GM20000 (cell line): ENCODE results near the gene SCUBE1.

Experiments
- DNase-seq: peaks from one replicate; pipeline ENCODE4 v3.0.0; 2012; ENCODE audit warnings: low spot score
- TF ChIP-seq, protein P1 (sequence below): IDR thresholded peaks from 2 replicates; pipeline ENCODE4 v1.5.1; 2012; ENCODE audit warnings: mild to moderate bottlenecking, control low read depth; ENCODE audit errors: extremely low read depth, missing control alignments

SCUBE1 gene

GRCh38 chr22:43202756-43203410 is 140.3 kb downstream of the SCUBE1 start:
- TF ChIP-seq, protein P1, sequence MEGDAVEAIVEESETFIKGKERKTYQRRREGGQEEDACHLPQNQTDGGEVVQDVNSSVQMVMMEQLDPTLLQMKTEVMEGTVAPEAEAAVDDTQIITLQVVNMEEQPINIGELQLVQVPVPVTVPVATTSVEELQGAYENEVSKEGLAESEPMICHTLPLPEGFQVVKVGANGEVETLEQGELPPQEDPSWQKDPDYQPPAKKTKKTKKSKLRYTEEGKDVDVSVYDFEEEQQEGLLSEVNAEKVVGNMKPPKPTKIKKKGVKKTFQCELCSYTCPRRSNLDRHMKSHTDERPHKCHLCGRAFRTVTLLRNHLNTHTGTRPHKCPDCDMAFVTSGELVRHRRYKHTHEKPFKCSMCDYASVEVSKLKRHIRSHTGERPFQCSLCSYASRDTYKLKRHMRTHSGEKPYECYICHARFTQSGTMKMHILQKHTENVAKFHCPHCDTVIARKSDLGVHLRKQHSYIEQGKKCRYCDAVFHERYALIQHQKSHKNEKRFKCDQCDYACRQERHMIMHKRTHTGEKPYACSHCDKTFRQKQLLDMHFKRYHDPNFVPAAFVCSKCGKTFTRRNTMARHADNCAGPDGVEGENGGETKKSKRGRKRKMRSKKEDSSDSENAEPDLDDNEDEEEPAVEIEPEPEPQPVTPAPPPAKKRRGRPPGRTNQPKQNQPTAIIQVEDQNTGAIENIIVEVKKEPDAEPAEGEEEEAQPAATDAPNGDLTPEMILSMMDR, result no peak
- DNase-seq, result no peak

DNA sequence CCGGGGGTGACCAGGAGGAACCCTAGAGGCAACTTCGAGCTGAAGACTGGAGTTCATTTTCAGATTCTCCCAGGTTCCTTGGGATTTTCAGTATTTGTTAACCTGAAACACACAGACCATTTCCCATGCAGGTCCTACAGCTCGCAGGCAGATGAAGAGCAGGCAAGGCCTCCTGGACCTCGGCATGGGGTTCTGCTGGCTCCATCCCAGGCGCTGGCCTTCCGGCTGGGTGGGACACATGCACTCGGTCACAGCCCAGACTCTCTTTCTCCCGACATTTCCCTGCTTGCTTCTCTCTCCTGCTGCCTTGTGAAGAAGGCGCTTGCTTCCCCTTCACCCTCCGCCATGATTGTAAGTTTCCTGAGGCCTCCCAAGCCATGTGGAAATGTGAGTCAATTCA is 140.8 kb downstream of the SCUBE1 start:
- no peak for DNase-seq
- TF ChIP-seq, protein P1, result no peak

DNA sequence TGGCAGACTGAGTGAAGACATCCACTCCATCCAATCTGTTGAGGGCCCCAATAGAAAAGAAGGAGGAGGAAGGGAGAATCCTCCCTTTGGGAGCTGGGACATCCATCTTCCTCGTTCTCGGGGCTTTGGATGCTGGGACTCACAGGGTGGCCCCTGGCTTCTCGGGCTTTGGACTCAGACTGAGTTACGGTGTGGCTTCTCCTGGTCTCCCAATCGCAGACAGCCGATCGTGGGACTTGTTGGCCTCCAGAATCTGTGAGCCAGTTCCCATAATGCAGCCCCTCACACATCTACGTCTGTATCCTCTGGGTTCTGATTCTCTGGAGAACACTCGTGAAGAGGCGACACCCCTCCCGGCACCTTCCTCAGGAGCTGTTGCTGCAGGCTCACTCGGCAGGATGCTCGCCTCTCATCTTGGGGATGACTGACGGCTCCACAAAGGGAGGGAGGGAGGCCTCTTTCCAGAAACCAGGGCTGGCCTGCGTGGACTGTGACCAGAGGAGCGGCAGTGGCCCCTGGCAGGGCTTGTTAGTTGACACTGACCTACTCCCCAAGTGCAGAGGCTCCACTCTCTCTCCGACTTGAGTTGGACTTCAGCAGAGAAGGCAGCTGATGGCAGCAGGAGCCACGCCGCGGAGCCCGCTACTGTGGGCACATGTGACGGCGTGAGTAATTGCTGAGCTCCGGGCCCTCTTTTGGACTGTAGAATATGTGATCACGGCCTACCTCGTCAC is 141.5 kb downstream of the SCUBE1 start:
- TF ChIP-seq, protein P1, result no peak
- no peak for DNase-seq

- no peak for DNase-seq
- TF ChIP-seq, protein P1, result no peak
Measured at GRCh38 chr22:43200555-43200954, 142.6 kb downstream of the SCUBE1 start.

DNA sequence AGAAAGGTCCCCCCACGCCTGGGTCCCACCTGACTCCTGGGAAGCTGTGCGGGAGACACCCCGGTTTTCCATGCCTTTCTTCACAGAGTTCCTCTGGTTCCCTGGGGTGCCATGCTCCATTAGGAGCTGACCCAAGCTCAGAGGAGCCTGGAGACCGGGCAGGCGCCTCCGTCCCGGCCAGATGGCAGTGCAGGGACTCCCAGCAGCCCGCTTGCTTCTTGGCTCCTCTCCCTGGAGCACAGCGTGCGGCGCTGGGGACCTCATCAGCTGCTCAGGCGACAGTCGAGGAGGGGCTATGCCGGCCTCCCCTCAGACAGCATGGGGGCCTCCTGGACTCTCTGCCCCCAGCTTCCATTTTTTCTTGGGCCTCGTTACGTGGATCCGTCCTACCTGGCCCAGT is 143.1 kb downstream of the SCUBE1 start:
- TF ChIP-seq, protein P1, result no peak
- no peak for DNase-seq

DNA sequence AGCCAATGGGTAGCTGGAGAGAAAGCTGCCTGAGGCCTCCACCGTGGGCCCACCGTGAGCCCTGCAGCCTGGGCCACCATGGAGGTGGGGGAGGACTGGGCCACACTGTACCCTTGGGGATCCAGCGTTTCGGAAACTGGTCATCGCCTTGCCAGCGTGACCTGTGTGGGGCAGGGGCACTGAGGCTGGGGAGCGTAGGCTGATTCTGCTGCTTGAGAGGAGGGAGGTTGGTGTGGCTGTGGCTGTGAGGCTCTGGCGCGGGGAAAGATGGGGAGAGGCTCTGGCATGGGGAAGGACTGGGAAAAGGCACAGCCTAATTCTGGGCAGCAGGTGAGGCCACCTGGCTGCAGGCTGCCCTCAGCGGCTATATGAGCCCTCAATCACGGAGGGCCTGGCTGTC is 143.6 kb downstream of the SCUBE1 start:
- no peak for DNase-seq
- TF ChIP-seq, protein P1, result no peak

GRCh38 chr22:43198936-43199335 is 144.2 kb downstream of the SCUBE1 start:
- TF ChIP-seq, protein P1, result no peak
- no peak for DNase-seq
